HepG2 (cell line): ENCODE measurements around the gene PTK7. TPM values are rescaled to one million over a fixed set of nuclear protein-coding genes. Genes with fewer than 3 reads are reported as not detected.
A peak's percentile ranks its signal among the peaks of the same experiment; 100 is the strongest.

Experiments
- ATF2 ChIP-seq: sonication (generic); formaldehyde crosslinking; IDR thresholded peaks from 2 replicates; pipeline ENCODE4 v1.4.0; 2020; ENCODE audit warnings: missing genetic modification reagents
- CAMTA2 ChIP-seq: sonication (generic); formaldehyde crosslinking; IDR thresholded peaks from 2 replicates; pipeline ENCODE4 v1.4.0; 2020; ENCODE audit warnings: mild to moderate bottlenecking, missing genetic modification reagents, borderline replicate concordance
- IRF2 ChIP-seq: IDR thresholded peaks from 2 replicates; pipeline ENCODE4 v1.6.1; 2018; ENCODE audit warnings: missing genetic modification reagents, missing compliant biosample characterization
- KAT8 ChIP-seq: IDR thresholded peaks from 2 replicates; pipeline ENCODE4 v1.6.1; 2016; ENCODE audit warnings: missing genetic modification reagents, missing compliant biosample characterization
- NRL ChIP-seq: sonication (generic); formaldehyde crosslinking; IDR thresholded peaks from 2 replicates; pipeline ENCODE4 v1.5.0; 2020; ENCODE audit warnings: missing genetic modification reagents, mild to moderate bottlenecking, moderate library complexity, borderline replicate concordance
- ZBTB25 ChIP-seq: IDR thresholded peaks from 2 replicates; pipeline ENCODE4 v1.6.1; 2018; ENCODE audit warnings: missing genetic modification reagents
- ZC3H4 ChIP-seq: sonication (generic); formaldehyde crosslinking; IDR thresholded peaks from 2 replicates; pipeline ENCODE4 v1.4.0; 2020; ENCODE audit warnings: missing genetic modification reagents, borderline replicate concordance
- ZNF354B ChIP-seq: sonication (generic); formaldehyde crosslinking; IDR thresholded peaks from 2 replicates; pipeline ENCODE4 v1.8.0; 2022; ENCODE audit warnings: mild to moderate bottlenecking, missing genetic modification reagents
- ZNF512B ChIP-seq: sonication (generic); formaldehyde crosslinking; IDR thresholded peaks from 2 replicates; pipeline ENCODE4 v1.5.1; 2020; ENCODE audit warnings: missing genetic modification reagents, mild to moderate bottlenecking, borderline replicate concordance
- ZNF609 ChIP-seq: sonication (generic); formaldehyde crosslinking; IDR thresholded peaks from 2 replicates; pipeline ENCODE4 v1.4.0; 2020; ENCODE audit warnings: mild to moderate bottlenecking, missing genetic modification reagents, borderline replicate concordance
- ZNF639 ChIP-seq: conservative IDR thresholded peaks from 2 replicates; pipeline ENCODE4 v1.6.1; 2018; ENCODE audit warnings: missing genetic modification reagents
- ZNF775 ChIP-seq: sonication (generic); formaldehyde crosslinking; IDR thresholded peaks from 2 replicates; pipeline ENCODE4 v1.4.0; 2020; ENCODE audit warnings: missing genetic modification reagents, mild to moderate bottlenecking, moderate library complexity, borderline replicate concordance
- polyA plus RNA-seq, 8 experiments: library from polyadenylated mRNA; depleted of rRNA in 3 of 8; stranded (reverse) in 7 of 8; unstranded in 1 of 8; fragments of >200 nt; fragmentation: Illumina TruSeq in 4 of 8; extraction: Trizol in 4 of 8; gene quantifications; 2 replicates each; pipeline versions ENCODE4 v1.2.1 to v1.2.3, GENCODE V29; 2011 to 2016; ENCODE audit warnings: low read depth in 4 of 8, missing spikeins in 1 of 8, mixed read lengths in 1 of 8; ENCODE audit not compliant: insufficient read depth in 1 of 8
- total RNA-seq, 5 experiments: library from RNA; depleted of rRNA; stranded (reverse); fragments of >200 nt; fragmentation: Illumina TruSeq; extraction: Trizol; gene quantifications; 2 replicates each; pipeline ENCODE4 v1.2.3, GENCODE V29; 2016; ENCODE audit warnings: low read depth in 1 of 5

The PTK7 gene
- total and polyA plus RNA-seq, 2 of the 13 experiments (the other 11 are each of a cell fraction or from before 2014, with no cell fraction given): 98.5 to 99.8 TPM

GRCh38 chr6:43075670-43076463, at the start of gene PTK7 (continued):
- no peak; the same call in 1 of the 2 replicates for TF ChIP-seq NRL (CRISPR knock-in tag)
- no peak for TF ChIP-seq ZC3H4
- TF ChIP-seq ATF2 (CRISPR knock-in tag): no peak
- no peak for TF ChIP-seq ZNF639 (CRISPR knock-in tag)
- 0 out of 2 replicates have a peak, but pooled peaks have one; percentile 7 for TF ChIP-seq IRF2
- TF ChIP-seq CAMTA2: no peak
- no peak for TF ChIP-seq ZNF775 (CRISPR knock-in tag)
- no peak for TF ChIP-seq KAT8 (CRISPR knock-in tag)
- no peak for TF ChIP-seq ZBTB25 (CRISPR knock-in tag)
- TF ChIP-seq ZNF512B: no peak
- no peak for TF ChIP-seq ZNF354B
- no peak for TF ChIP-seq ZNF609 (CRISPR knock-in tag)
